RKO (cell line): Measurements from ENCODE around the gene NBAS.
"Not testable (repeated sequence)": the region's sequence is repeated elsewhere in the genome, so short reads cannot be mapped to it uniquely, and the experiment has no call there.

Experiments used
- DNase-seq: peaks from one replicate; pipeline ENCODE4 v3.0.0-alpha.2; 2016; ENCODE audit warnings: low spot score

The NBAS gene

GRCh38 chr2:15412309-15412708 is 148.8 kb downstream of the NBAS start:
- no peak for DNase-seq

- DNase-seq, result no peak
These were observed 150.2 kb downstream of the NBAS start for GRCh38 chr2:15410884-15411283.

DNA sequence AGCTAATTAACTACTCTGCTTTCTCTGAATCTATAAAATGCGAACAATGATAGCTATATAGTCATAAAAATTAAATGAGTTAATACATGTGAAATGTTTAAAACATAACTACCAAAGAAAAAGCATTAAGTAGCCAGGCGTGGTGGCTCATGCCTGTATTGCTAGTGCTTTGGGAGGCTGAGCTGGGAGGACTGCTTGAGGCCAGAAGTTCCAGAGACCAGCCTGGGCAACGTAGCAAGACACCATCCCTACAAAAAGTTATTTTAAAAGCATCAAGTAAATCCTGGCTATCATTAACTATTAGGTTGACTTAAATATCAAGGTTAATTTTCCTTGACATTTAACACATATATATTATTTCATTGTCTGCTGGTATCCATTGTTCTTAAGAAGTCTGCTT is 152.4 kb downstream of the NBAS start:
- DNase-seq, result no peak

- no peak for DNase-seq
These were observed 153.5 kb downstream of the NBAS start for GRCh38 chr2:15407666-15408065.

GRCh38 chr2:15404511-15404910 is 156.6 kb downstream of the NBAS start:
- DNase-seq, result not testable (repeated sequence)

DNA sequence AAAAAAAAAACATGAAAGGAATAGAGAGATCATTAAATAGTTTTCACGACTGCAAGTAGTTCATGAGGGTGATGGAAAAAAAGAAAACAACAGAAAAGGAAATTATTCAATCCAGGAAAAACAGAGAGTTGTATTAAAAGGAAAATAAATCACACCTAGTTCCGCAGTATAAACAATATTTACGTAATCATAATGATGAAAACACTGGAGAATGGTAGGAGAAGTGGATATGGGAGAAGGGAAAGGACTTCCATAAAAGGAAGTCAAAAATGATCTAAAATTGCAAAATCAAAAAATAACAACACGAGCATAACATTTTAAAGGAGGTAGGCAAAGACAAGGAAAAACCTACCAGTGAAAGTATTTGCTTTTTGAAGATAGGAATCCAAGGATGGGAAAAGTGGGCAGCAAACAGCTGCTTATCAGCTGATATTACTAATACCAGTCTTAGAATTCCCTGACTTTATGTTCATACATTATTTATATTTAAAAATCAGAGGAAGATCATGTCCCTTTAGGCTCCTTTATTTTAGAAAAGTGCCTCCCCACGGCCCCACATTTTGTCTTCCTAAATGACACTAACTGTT is 160.8 kb downstream of the NBAS start:
- DNase-seq, result no peak

DNA sequence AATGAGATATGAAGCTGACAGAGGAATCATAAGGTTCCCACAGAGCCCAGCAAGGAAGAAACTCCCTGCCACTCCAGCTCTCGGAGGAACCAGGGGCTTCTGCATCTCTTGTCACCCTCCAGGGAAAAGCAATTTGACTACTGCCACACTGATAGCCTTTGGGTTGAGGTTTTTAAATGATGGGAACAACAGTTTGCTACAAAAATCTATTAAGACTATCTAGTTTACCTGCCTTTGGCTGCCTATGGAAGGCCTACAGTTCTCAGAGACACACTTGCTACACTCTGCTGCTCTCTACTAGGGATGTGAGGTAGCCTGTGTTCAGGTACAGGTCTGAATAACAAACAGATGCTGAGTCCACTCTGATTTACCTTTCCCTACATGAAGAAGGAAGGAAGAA is 161.9 kb downstream of the NBAS start:
- DNase-seq, result no peak

DNA sequence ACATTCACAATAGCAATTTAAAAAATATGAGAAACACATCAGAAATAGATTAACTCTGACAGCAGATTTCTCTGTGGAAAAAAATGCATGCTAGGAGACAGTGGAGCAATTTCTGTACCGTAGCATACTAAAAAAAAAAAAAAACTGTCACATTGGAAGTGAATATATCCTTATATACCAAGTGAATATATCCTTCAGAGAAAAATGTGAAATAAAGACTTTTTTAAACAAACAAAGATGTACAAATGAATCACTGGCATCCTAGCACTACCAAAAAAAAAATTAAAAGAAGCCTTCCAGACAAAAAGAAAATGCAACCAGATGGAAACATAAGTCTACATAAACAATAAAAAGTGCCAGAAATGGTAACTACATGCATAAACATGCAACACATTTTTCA is 169.4 kb downstream of the NBAS start:
- DNase-seq, result no peak

GRCh38 chr2:15389895-15390294 is 171.2 kb downstream of the NBAS start:
- no peak for DNase-seq

DNA sequence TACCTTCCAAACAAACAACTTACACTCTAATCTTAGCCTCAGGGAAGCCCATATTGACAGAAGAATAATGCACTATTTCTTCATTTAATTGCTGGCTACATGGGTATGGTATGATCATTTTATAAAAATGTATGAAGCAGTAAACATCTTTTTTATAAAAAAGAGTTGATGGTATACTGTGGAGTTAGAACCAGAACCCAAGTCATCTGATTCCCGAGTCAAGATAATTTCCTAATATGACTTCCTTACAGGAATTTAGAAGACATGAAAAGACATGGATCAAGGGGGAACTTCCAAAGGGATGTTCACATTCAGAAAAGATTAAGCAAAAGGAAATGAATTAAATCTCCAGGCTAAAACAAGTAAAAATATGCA is 171.8 kb downstream of the NBAS start:
- no peak for DNase-seq

- DNase-seq, result no peak
These were observed 172.5 kb downstream of the NBAS start for GRCh38 chr2:15388406-15389325.

DNA sequence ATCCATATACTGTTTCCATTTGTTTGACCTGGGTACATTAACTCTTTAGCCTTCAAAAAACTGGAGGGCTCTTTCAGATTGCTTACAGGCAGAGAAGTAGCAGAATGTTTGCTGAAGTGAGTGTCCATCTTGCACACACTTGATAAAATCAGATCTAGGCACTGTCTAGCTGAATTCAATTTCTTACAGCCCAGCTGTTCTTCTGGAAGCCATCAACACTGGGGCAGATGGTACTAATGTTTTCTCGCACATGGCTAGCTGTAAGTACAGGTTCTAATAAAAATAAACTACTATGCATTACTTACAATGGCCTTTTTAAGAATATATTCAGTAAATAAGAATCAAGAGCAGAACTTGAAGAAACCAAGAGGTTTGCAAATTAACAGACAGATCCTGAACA is 175.9 kb downstream of the NBAS start:
- DNase-seq, result no peak

- no peak for DNase-seq
These were observed 177.3 kb downstream of the NBAS start for GRCh38 chr2:15383695-15384350.

DNA sequence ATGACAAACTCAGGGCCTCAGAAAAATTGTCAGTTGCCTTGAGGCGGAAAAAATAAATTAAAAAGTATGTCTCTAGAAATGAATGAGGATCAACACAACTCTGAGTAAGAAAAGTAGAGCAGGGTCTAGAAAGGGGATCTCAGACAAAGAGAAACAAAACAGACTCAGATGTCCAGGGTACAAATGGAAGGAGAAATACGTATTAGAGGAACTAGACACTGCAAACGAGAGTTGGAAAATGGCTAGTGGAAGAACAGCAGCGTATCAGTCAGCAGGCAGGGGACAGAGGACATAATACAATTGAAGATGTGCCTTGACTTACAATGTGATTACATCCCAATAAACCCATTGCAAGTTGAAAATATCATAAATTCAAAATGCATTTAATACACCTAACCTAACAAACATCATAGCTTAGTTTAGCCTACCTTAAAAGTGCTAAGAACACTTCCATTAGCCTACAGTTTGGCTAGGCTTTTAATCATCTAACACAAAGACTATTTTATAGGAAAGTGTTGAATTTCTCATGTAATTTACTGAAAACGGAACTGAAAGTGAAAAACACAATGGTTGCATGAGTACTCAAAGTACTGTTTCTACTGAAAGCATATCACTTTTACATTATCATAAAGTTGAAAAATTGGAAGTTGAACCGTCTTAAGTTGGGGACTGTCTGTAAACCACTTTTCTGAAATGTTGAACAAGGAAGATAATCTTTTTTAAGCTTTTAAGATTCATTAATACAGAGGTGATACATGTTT is 182.8 kb downstream of the NBAS start:
- DNase-seq, result no peak

- no peak for DNase-seq
These were observed 183.9 kb downstream of the NBAS start for GRCh38 chr2:15377202-15377601.

DNA sequence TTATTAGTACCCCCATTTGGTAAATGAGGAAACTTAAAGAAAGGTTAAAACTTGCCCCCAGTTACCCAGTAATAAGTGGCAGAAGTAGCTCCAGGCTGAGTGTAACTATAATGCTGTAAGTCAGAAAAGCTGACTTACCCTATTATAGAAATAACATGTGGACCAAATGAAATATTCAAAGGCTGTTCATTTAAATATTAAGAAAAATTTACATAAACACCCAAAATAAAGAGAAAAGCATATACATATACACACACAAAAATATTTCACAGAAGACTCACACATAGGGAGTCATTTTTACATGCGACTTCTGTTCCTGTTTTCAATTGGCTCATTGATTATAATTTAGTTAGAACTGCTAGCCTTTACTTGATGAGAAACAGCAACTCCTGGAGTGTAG is 189.1 kb downstream of the NBAS start:
- DNase-seq, result no peak

GRCh38 chr2:15369129-15369528 is 192.0 kb downstream of the NBAS start:
- DNase-seq, result no peak

- DNase-seq, result no peak
These were observed 193.4 kb downstream of the NBAS start for GRCh38 chr2:15367715-15368114.

GRCh38 chr2:15367205-15367604 is 193.9 kb downstream of the NBAS start:
- DNase-seq, result no peak

DNA sequence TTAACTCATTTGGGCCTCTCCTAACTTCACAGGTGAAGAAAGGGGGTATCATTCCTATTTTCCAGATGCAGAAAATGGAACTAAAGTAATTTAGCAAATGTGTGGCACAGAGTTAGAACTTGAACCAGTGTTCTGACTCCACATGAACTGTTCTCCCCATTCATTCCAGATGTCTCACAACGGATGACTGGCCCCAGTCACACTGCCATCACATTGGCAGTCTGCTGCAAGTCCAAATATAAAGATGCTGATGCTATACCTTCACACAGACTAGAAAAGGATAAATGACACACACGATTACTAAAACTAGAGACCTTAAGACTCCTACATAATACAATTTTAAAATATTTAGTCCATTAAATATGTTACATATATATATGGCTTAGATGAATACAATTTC is 195.7 kb downstream of the NBAS start:
- no peak for DNase-seq

DNA sequence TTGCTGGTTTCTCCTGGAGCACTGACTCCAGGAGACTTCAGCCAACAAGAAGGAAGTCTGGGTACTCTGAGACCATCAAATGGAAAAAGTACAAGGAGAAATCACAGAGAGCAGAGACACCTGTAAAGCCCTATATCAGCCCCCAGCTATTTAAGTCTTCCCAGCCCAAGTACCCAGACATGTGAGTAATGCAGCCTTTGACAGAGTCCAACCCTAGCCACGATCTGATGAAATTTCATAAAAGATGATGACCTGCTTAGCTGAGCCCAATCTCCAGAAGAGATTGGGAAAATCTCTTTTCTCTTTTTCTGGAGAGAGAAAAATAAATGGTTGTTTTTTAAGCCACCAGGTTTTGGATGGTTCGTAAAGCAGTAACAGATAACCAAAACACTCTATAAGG is 196.6 kb downstream of the NBAS start:
- no peak for DNase-seq

GRCh38 chr2:15363734-15364133 is 197.4 kb downstream of the NBAS start:
- DNase-seq, result no peak

- no peak for DNase-seq
These were observed 198.0 kb downstream of the NBAS start for GRCh38 chr2:15363142-15363541.
